Mucosa of gallbladder (tissue), 1 donor: ENCODE measurements around the gene NCF4. TPM values are rescaled to one million over a fixed set of nuclear protein-coding genes. Genes with fewer than 3 reads are reported as not detected.
A peak's percentile ranks its signal among the peaks of the same experiment; 100 is the strongest.

Experiments
- DNase-seq: peaks from one replicate; pipeline ENCODE4 v3.0.0-alpha.2; 2020; ENCODE audit warnings: low spot score
- total RNA-seq: library from RNA; stranded (reverse); gene quantifications from one replicate; pipeline ENCODE4 v1.2.1, GENCODE V29; 2021
- donor health status: DM: no; HTN: no; CAD: no.

Gene NCF4
- 11.3 TPM for total RNA-seq

- peak; percentile 53 for DNase-seq
Observed at GRCh38 chr22:36860821-36861659, at the start of gene NCF4. Gene NCF4 (plus strand): TSS chr22:36861006. CDS start chr22:36861172, 166 bp downstream.

DNA sequence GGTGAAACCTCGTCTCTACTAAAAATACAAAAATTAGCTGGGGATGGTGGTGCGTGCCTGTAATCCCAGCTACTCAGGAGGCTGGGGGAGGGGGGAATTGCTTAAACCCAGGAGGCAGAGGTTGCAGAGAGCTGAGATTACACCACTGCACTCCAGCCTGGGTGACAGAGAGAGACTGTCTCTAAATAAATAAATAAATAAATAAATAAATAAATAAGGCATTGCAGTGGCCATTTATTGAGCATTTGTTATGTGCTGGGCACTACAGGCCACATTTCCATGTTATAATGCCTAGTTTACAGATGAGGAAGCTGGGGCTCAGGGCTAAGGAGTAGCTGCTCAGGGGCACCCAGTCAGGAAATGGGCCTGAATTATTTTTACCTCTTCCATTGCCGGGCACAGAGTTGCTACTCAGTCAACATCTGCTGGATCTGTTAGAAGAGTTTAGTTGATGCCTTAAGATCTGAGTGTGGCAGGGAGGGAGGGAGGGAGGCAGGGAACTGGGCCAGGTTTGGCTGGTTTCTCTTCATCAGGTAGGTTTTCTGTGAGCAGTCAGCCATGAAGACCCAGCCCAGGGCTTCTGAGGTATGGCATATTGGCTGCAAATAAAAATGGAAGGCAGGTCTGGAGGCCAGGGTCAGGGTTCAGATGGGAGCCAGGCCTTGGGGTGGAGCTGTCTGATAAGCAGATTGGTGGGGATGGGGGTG lies 49.6 kb upstream of the NCF4 start:
- no peak for DNase-seq

GRCh38 chr22:36814801-36815200 lies 46.0 kb upstream of the NCF4 start:
- DNase-seq: no peak

- no peak for DNase-seq
Observed at GRCh38 chr22:36815558-36816338, 45.1 kb upstream of the NCF4 start.

- DNase-seq: no peak
Observed at GRCh38 chr22:36816339-36816635, 44.5 kb upstream of the NCF4 start.

- peak; percentile 14 for DNase-seq
Observed at GRCh38 chr22:36816636-36817524, 43.9 kb upstream of the NCF4 start, which contains the start of gene PVALB. Gene PVALB (minus strand): TSS chr22:36817035. CDS start chr22:36817005, 30 bp downstream.

- no peak for DNase-seq
Observed at GRCh38 chr22:36817525-36817848, 43.3 kb upstream of the NCF4 start.

GRCh38 chr22:36818010-36818642 lies 42.7 kb upstream of the NCF4 start:
- no peak for DNase-seq

GRCh38 chr22:36819112-36819511 lies 41.7 kb upstream of the NCF4 start:
- no peak for DNase-seq

DNA sequence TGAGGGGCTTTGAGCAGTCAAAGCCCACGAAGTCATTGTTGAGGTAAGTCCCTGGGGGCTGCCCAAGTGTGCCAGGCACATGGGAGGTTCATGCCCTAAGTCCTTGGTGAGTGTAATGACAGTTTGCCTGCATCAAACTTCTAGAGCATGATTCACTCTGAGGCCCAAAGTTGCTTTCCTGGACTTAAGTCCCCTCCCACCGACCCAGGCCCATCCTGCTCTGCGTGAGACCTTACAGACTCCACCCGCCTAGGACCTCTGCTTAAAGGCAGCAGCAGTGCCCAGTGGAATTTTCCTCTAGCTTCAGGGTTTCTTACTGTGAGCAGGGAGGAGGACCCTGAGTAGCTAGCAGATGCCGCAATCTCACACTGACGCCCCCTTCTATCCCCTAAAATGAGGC lies 38.2 kb upstream of the NCF4 start:
- DNase-seq: no peak

DNA sequence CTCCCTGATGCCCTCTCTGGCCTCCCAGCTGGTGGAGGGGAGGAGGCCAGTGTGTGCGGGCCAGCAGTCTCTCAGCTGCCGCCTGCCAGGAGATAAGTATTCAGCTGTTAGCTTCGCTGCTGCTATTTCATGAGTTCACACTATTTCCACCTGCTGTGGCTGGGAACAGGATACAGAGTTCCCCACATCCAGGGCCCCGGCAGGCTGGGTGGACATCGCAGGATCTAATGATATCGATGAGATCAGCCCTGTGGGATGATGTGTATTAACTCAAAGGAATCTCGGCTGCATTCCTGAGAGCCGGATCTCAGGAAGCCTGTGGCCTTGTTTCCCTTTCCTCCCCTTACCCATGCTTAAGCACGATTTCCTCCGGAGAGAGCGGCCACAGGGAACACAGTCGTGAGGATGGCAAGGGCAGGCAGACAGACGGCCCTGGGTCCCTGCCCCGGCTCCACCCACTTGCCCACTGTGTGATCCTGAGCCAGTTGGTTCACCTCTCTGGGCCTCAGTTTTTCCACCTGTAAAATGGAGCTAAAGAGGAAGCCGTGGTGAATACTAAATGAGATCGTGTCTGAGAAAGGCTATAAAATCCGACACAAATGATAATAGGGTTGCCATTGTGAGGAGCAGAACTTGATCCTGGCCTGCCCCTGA lies 37.5 kb upstream of the NCF4 start:
- DNase-seq: no peak

- no peak for DNase-seq
Observed at GRCh38 chr22:36824655-36825054, 36.2 kb upstream of the NCF4 start.

DNA sequence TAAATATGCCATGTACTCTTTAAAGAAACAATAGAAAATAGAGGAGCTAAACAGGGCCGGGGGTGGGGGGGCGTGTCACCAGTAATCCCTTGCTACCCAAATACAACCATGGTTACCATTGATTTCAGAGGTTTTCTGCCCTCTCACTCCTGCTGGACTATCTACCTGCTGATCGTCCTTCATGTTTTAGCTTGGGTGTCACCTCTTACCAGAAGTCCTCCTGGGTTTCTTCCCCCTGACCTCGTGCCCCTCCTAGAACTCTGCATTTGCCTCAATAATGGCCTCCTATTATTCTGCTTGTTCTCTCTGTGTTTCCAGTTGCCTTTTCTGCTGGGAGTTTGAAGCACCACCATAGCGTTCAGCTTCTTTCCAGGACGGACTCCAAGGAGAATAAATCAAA lies 34.5 kb upstream of the NCF4 start:
- no peak for DNase-seq

DNA sequence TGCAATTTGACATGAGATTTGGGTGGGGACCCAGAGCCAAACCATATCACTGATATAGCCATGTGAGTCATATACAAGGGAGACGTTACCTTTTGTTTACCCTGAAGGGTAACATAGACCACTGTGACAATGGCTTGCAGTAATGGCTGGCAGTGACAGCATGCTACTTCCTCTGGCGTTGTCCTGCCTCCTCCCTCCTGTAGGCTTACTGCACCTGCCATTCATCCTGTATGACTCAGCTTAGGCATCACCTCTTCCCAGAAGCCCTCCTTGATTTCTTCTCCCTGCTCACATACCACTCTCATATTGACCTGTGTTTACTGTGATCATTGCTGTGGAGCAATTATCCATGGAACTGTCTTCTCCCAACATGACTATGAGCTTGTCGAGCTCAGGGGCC lies 32.0 kb upstream of the NCF4 start:
- no peak for DNase-seq

DNA sequence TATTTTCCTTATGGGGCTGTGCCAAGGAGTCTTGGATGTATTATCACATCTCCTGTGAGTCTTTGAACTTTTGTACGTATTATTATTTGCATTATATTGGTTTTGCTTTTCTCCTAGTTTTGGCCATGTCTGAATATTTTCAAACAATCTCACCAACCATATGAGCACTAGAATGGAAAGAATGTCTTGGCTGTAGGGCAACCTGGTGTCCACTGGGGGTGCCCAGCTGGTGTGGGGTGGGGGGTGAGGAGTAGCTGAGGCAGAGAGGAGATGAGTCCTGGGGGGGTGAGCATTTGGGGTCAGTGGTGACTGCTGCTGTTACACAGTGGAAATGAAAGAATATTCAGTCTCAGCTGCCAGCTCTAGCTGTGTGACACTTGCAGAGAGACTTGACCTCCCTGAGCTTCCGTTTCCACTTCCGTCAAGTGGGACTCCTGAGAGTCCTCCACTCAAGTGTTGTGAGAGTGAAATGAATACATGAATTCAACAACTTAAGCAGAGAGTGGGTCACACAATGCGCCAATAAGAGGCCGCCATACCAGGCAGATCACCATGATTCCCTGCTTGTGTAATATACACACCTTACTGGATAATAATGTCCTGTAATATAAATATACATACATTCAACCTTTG lies 31.3 kb upstream of the NCF4 start:
- DNase-seq: no peak

DNA sequence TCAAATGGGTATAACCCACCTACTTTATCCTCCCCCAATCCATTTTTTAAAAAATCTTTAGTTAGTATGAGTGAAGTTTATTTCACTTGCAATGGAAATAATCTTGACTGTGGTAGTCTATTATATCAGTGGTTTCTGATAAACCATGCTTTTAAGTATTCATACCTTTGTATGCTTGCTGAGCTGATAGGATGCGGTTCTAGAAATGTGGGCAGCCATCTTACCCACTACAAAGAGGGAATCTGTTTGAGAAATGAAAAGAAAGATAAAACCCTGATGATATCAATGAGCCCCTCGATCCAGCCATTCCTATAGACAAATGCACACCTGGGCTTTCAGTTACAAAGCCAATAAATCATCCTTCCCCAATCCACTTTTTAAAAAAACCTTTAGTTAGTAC lies 30.2 kb upstream of the NCF4 start:
- DNase-seq: no peak

- DNase-seq: no peak
Observed at GRCh38 chr22:36831206-36831605, 29.6 kb upstream of the NCF4 start.

DNA sequence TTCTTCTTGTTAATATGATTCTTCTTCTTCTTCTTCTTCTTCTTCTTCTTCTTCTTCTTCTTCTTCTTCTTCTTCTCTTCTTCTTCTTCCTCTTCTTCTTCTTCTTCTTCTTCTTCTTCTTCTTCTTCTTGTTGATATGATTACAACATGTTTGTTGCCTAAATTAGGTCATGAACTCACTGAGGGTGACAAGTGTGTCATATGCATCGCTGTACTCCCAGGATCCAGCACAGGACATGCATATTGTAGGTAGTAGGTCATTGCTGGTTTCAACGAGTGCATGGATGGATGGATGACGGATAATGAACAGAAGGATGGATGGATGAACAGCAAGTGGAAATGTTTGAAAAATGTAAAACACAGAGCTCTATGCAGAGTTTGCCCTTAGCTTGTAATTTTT lies 29.1 kb upstream of the NCF4 start:
- no peak for DNase-seq

DNA sequence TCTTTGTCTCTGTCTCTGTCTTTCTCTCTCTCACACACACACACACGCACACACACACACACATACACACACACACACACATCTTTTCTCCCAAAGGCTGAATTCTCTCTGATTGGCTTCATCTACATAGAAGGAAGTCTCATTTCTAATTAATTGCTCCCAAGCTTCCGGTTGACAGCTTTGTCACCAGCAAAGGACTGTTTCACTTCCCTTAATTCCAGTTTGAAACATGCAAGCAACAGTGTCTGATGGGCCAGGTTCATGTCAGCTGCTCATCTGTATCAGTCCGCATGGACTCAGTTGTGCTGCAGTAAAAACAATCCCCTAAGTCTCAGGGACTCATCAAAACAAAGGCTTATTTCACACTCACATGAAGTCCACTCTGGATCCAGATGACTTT lies 27.7 kb upstream of the NCF4 start:
- DNase-seq: no peak

DNA sequence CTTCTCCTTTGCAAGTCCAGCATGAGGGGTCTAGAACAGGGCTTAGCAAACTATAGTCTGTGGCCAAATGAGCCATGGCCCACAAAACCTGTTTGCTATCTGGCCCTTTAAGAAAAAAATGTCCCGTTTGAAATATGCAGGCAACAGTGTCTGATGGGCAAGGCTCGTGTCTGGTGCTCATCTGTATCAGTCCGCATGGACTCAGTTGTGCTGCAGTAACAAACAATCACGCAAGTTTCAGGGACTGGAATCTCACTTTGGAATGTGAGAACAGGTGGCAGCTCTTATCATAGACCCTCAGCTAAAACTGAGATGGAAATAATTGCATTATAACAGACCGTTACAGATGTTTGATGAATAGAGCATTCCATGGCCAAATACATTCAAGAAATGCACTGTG lies 24.9 kb upstream of the NCF4 start:
- no peak for DNase-seq
